Endothelial cell (in vitro differentiated cells): ENCODE measurements around the gene TAF9. TPM values are rescaled to one million over a fixed set of nuclear protein-coding genes. Genes with fewer than 3 reads are reported as not detected.
A peak's percentile ranks its signal among the peaks of the same experiment; 100 is the strongest.

Experiments used
- DNase-seq: peaks from one replicate; pipeline ENCODE4 v3.0.0; 2021; ENCODE audit warnings: low spot score
- H3K27ac Mint-ChIP-seq: one replicate; pipeline ENCODE4 v1.8.0; 2021; ENCODE audit warnings: mixed read lengths, inconsistent platforms; ENCODE audit not compliant: unreplicated experiment
- H3K27me3 Mint-ChIP-seq: one replicate; pipeline ENCODE4 v1.8.0; 2021; ENCODE audit warnings: mild to moderate bottlenecking, moderate library complexity, mixed read lengths, inconsistent platforms; ENCODE audit not compliant: unreplicated experiment
- H3K36me3 Mint-ChIP-seq: one replicate; pipeline ENCODE4 v1.8.0; 2021; ENCODE audit warnings: mild to moderate bottlenecking, low read depth, mixed read lengths, inconsistent platforms; ENCODE audit not compliant: unreplicated experiment
- H3K4me1 Mint-ChIP-seq: one replicate; pipeline ENCODE4 v1.8.0; 2021; ENCODE audit warnings: mild to moderate bottlenecking, mixed read lengths, inconsistent platforms; ENCODE audit not compliant: unreplicated experiment
- H3K4me3 Mint-ChIP-seq: one replicate; pipeline ENCODE4 v1.8.0; 2021; ENCODE audit warnings: mild to moderate bottlenecking, mixed read lengths, inconsistent platforms; ENCODE audit not compliant: unreplicated experiment
- H3K9me3 Mint-ChIP-seq: one replicate; pipeline ENCODE4 v1.8.0; 2021; ENCODE audit warnings: mixed read lengths, inconsistent platforms; ENCODE audit not compliant: unreplicated experiment
- total RNA-seq: library from RNA; stranded (reverse); fragmentation: NEBNext Ultra II Directional; extraction: Animal tissue kit (Norgen Biotek cat#: 25700); gene quantifications from one replicate; pipeline ENCODE4 v1.2.1, GENCODE V29; 2021; ENCODE audit not compliant: unreplicated experiment
- TF ChIP-seq, protein P1 (sequence below): fragments of 200-600 bp; sonication (generic); IDR thresholded peaks from one replicate; pipeline ENCODE4 v1.5.0; 2021; ENCODE audit warnings: antibody characterized with exemption; ENCODE audit not compliant: unreplicated experiment

The TAF9 gene
- total RNA-seq, 1 donor from 2014 or later, result 59.4 TPM

DNA sequence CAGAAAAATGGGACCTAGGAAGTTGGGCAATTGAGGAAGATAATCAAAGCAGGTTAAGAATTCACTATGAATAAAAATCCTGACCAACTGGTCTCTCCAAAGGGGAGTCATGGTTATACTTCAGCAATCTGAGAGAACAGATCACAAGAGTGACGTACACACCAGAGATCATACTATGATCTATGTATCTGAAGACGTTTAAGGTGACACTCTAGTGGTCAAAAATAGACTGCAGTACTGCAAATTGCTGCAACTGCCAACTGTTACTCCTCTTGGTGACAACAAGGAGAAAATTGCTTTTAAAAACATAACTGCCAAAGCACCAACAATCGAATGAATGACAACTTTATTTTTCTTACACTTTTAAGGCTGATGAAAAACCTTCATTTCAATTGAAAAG is 4.9 kb downstream of the TAF9 start:
- H3K27me3 Mint-ChIP-seq, result no peaks in the 10 kb centered on the region
- no peaks in the 10 kb centered on the region for H3K9me3 Mint-ChIP-seq
- no peak overlapping the region for H3K27ac Mint-ChIP-seq
- TF ChIP-seq, protein P1, sequence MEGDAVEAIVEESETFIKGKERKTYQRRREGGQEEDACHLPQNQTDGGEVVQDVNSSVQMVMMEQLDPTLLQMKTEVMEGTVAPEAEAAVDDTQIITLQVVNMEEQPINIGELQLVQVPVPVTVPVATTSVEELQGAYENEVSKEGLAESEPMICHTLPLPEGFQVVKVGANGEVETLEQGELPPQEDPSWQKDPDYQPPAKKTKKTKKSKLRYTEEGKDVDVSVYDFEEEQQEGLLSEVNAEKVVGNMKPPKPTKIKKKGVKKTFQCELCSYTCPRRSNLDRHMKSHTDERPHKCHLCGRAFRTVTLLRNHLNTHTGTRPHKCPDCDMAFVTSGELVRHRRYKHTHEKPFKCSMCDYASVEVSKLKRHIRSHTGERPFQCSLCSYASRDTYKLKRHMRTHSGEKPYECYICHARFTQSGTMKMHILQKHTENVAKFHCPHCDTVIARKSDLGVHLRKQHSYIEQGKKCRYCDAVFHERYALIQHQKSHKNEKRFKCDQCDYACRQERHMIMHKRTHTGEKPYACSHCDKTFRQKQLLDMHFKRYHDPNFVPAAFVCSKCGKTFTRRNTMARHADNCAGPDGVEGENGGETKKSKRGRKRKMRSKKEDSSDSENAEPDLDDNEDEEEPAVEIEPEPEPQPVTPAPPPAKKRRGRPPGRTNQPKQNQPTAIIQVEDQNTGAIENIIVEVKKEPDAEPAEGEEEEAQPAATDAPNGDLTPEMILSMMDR, result peak; percentile 60
- DNase-seq, result no peak
- H3K4me1 Mint-ChIP-seq, result peaks cover 8% of the 10 kb centered on the region
- no peak overlapping the region for H3K4me3 Mint-ChIP-seq
- H3K36me3 Mint-ChIP-seq, result peaks cover 11% of the 10 kb centered on the region

DNA sequence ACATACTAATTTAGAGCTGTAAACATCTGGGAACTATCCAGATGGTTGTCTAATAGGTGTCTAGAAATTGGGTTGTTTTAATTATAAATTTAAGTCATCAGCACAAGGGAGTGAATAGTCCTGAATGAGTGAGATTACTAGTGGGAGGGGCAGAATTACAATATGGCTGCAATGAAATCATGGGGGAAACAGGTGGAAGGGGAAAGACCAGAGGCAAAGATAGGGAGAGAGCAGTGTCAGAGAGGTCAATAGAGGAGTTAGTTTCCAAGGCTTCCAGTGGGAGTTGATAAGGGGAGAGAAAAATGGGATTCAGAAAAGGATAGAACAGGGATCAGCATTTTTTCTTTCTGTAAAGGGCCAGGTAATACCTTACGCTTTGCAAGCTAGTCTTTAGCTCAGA is 8.9 kb downstream of the TAF9 start:
- no peak overlapping the region for H3K27ac Mint-ChIP-seq
- no peak overlapping the region for H3K4me3 Mint-ChIP-seq
- H3K9me3 Mint-ChIP-seq, result no peaks in the 10 kb centered on the region
- H3K27me3 Mint-ChIP-seq, result no peaks in the 10 kb centered on the region
- DNase-seq, result no peak
- no peaks in the 10 kb centered on the region for H3K4me1 Mint-ChIP-seq
- peaks cover 17% of the 10 kb centered on the region for H3K36me3 Mint-ChIP-seq
- TF ChIP-seq, protein P1, result no peak

DNA sequence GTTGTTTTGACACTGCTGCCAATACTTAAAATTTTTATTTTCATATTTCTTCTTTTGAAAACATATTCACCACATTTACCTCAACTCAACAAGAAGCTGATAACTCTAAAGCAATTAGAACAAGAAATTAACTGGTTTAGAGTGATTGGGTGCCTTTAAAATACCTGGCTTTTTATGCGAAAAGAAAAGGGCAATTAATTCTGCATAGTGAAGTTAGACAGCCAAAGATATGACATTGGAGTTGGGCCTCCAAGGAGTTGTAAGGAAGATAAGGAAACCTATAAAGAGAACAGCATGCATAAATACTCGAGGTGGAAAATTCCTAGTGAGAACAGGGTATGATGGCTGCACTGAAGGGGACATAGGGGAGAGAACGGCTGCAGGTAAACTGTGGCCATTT is 9.6 kb downstream of the TAF9 start:
- no peak overlapping the region for H3K4me3 Mint-ChIP-seq
- TF ChIP-seq, protein P1, result no peak
- no peaks in the 10 kb centered on the region for H3K27me3 Mint-ChIP-seq
- DNase-seq, result no peak
- no peaks in the 10 kb centered on the region for H3K9me3 Mint-ChIP-seq
- no peaks in the 10 kb centered on the region for H3K4me1 Mint-ChIP-seq
- no peak overlapping the region for H3K27ac Mint-ChIP-seq
- H3K36me3 Mint-ChIP-seq, result peaks cover 12% of the 10 kb centered on the region

DNA sequence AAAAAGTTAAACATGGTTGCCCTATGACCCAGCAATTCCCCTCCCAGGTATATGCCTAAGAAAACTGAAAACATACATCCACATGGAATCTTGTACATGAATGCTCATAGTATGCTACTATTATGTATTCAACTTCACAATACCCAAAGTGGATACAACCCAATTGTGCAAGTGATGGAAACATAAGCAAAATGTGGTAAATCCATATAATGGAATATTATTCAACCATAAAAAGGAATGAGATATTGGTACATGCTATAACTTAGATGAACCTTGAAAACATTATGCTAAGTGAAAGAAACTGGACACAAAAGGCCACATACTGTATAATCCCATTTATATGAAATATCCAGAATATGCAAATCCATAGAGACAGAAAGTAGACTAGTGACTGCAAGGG is 18.7 kb downstream of the TAF9 start:
- H3K4me3 Mint-ChIP-seq, result no peak overlapping the region
- no peaks in the 10 kb centered on the region for H3K27me3 Mint-ChIP-seq
- no peak for DNase-seq
- H3K9me3 Mint-ChIP-seq, result no peaks in the 10 kb centered on the region
- no peak overlapping the region for H3K27ac Mint-ChIP-seq
- no peaks in the 10 kb centered on the region for H3K4me1 Mint-ChIP-seq
- peaks cover 5% of the 10 kb centered on the region for H3K36me3 Mint-ChIP-seq
- TF ChIP-seq, protein P1, result no peak

DNA sequence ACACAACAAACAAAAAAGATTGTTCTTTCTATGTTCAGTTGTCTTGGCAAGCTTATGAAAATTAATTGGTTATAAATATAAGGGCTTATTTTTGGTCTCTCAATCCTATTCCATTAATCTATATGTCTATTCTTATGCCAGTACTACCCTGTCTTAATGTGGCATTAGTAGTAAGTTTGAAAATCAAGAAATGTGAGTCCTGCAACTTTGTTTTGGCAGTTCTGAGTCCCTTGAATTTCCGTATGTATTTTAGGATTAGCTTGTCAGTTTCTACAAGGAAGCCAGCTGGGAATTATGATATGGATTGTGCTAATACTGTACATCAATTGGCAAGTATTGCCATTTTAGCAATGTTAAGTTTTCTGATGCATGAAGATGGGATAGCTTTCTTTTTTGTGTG is 26.2 kb downstream of the TAF9 start:
- Mint-ChIP-seq H3K9me3 (no peaks in the 10 kb centered on the region), H3K27ac (no peak overlapping the region), H3K4me1 (no peaks in the 10 kb centered on the region), H3K4me3 (no peak overlapping the region), H3K27me3 (no peaks in the 10 kb centered on the region), H3K36me3 (no peaks in the 10 kb centered on the region)
- no peak for DNase-seq
- TF ChIP-seq, protein P1, result no peak
